ENCODE measurements around the gene NFYB. TPM values are rescaled to one million over a fixed set of nuclear protein-coding genes. Genes with fewer than 3 reads are reported as not detected.

Gene NFYB
- total RNA-seq, 5 donors from 2014 or later (not counting 1 experiment from before 2014, with no cell fraction given): 15.6 to 23.7 (median 22.3) TPM

DNA sequence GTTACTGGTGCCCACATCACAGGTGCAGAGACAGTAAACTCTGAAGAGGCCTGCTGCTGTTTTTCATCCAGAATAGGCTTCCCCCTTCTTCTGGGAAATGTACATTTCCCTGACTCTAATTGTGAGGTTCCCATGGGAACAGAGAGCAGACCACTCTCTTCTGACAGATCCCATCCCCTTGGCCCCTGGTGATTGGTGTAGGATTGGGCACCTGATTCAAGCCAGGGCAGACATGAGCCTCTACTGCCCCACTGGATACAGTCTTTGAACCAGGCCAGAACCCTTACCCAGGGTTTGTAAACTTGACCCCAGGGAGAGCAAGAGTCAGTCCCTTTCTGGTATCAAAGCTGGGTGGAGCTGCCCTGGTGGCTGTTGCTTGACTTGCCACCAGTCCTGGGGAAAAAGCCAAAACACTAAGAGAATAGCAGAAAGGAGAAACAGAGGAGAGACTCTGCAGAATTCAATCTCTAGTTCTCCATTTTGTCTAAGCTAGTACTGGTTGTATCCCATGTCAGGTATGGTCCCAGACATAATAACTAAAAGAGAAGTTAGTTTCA lies 14.8 kb upstream of the NFYB start:
- Mint-ChIP-seq H3K36me3 (no peaks in the 10 kb centered on the region), H3K27me3 (peaks cover 10 to 13% of the 10 kb centered on the region in 2 donors), H3K4me3 (no peak overlapping the region), H3K9me3 (no peaks in the 10 kb centered on the region), H3K27ac (no peak overlapping the region), H3K4me1 (peaks cover 6 to 15% (median 14%) of the 10 kb centered on the region in 3 donors)
- CTCF ChIA-PET: no interaction called here
- no peaks in the 10 kb centered on the region for H3K27me3 ChIP-seq (replicated peaks in 1 of 2; ENCODE audit: control insufficient read depth in 2 of 2, extremely low read depth in 1 of 2, insufficient read depth in 2 of 2, low read length in 1 of 2)
- H3K36me3 ChIP-seq (ENCODE audit: control insufficient read depth in 2 of 2, extremely low read depth in 1 of 2, insufficient read depth in 1 of 2, low read length in 1 of 2): no peaks in the 10 kb centered on the region
- ATAC-seq (replicated peaks in 1 of 4) (no peak), DNase-seq (no peak)
- peaks cover 0 to 8% of the 10 kb centered on the region in 2 experiments for H3K4me1 ChIP-seq (ENCODE audit: control insufficient read depth in 1 of 2, extremely low read depth in 1 of 2, insufficient read depth in 2 of 2, low read length in 2 of 2)
- no peaks in the 10 kb centered on the region for H3K9me3 ChIP-seq
- no peak overlapping the region for H3K4me3 ChIP-seq (ENCODE audit: control insufficient read depth in 1 of 2, extremely low read depth in 1 of 2, low read length in 1 of 2)
- POLR2A ChIA-PET: no interaction called here
- no peak overlapping the region for H3K27ac ChIP-seq (ENCODE audit: low read length)

DNA sequence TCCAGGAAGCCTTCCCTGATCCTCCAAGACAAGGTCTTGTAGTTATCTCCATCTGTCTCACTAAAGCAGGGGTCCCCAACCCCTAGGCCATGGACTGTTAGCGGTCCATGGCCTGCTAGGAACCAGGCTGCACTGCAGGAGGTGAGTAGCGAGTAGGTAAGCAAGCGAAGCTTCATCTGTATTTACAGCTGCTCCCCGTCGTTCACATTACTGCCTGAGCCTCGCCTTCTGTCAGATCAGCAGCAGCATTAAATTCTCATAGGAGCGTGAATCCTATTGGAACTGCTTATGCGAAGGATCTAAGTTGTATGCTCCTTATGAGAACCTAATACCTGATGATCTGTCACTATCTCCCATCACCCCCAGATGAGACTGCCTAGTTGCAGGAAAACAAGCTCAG lies 12.4 kb upstream of the NFYB start:
- no peaks in the 10 kb centered on the region for H3K36me3 Mint-ChIP-seq
- Histone ChIP-seq H3K36me3 (ENCODE audit: control insufficient read depth in 2 of 2, extremely low read depth in 1 of 2, insufficient read depth in 1 of 2, low read length in 1 of 2) (no peaks in the 10 kb centered on the region), H3K4me1 (ENCODE audit: control insufficient read depth in 1 of 2, extremely low read depth in 1 of 2, insufficient read depth in 2 of 2, low read length in 2 of 2) (peaks cover 0 to 8% of the 10 kb centered on the region in 2 experiments), H3K9me3 (no peaks in the 10 kb centered on the region), H3K4me3 (ENCODE audit: control insufficient read depth in 1 of 2, extremely low read depth in 1 of 2, low read length in 1 of 2) (no peak overlapping the region), H3K27ac (ENCODE audit: low read length) (no peak overlapping the region), H3K27me3 (replicated peaks in 1 of 2; ENCODE audit: control insufficient read depth in 2 of 2, extremely low read depth in 1 of 2, insufficient read depth in 2 of 2, low read length in 1 of 2) (peaks cover 0 to 7% of the 10 kb centered on the region in 2 experiments)
- peaks cover 0 to 4% (median 0%) of the 10 kb centered on the region in 3 donors for H3K9me3 Mint-ChIP-seq
- H3K27ac Mint-ChIP-seq: no peak overlapping the region
- peaks cover 6 to 20% (median 14%) of the 10 kb centered on the region in 3 donors for H3K4me1 Mint-ChIP-seq
- H3K4me3 Mint-ChIP-seq: no peak overlapping the region
- POLR2A ChIA-PET: no interaction called here
- CTCF ChIA-PET: no interaction called here
- H3K27me3 Mint-ChIP-seq: peaks cover 13 to 14% of the 10 kb centered on the region in 2 donors
- WGBS (ENCODE audit: insufficient coverage): 96% methylated on average over 6 of the region's 8 CpGs
- ATAC-seq (replicated peaks in 1 of 4) (no peak), DNase-seq (no peak)

DNA sequence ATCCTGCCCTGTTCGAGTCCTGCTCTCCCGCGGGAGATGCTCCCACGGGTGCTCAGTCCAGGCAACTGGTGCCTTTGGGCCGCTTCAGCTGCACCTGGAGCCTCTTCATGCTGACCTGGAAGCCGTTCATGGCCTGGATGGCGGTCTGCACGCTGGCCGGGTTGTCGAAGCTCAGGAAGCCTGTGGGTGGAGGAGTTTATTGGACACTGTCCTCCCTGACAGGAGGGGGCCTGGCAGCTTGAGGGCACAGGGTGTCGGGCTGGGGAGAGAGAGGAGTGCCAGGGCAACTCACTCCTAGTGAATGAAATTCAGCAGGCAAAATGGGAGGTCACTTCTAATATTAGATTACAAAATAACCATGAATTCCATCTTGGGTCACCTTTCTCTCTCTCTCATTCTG lies 9.3 kb upstream of the NFYB start:
- ATAC-seq (replicated peaks in 1 of 4) (no peak), DNase-seq (no peak)
- Mint-ChIP-seq H3K36me3 (no peaks in the 10 kb centered on the region), H3K27me3 (peaks cover 13 to 14% of the 10 kb centered on the region in 2 donors), H3K9me3 (peaks cover 0 to 4% (median 0%) of the 10 kb centered on the region in 3 donors), H3K4me1 (peaks cover 0 to 6% (median 0%) of the 10 kb centered on the region in 3 donors), H3K4me3 (no peak overlapping the region), H3K27ac (no peak overlapping the region)
- H3K4me3 ChIP-seq (ENCODE audit: control insufficient read depth in 1 of 2, extremely low read depth in 1 of 2, low read length in 1 of 2): no peak overlapping the region
- POLR2A ChIA-PET: no interaction called here
- no peaks in the 10 kb centered on the region for H3K4me1 ChIP-seq (ENCODE audit: control insufficient read depth in 1 of 2, extremely low read depth in 1 of 2, insufficient read depth in 2 of 2, low read length in 2 of 2)
- H3K27ac ChIP-seq (ENCODE audit: low read length): no peak overlapping the region
- peaks cover 0 to 10% of the 10 kb centered on the region in 2 experiments for H3K27me3 ChIP-seq (replicated peaks in 1 of 2; ENCODE audit: control insufficient read depth in 2 of 2, extremely low read depth in 1 of 2, insufficient read depth in 2 of 2, low read length in 1 of 2)
- no peaks in the 10 kb centered on the region for H3K9me3 ChIP-seq
- H3K36me3 ChIP-seq (ENCODE audit: control insufficient read depth in 2 of 2, extremely low read depth in 1 of 2, insufficient read depth in 1 of 2, low read length in 1 of 2): no peaks in the 10 kb centered on the region
- 86% methylated on average over 10 of the region's 11 CpGs for WGBS (ENCODE audit: insufficient coverage)
- CTCF ChIA-PET: no interaction called here

DNA sequence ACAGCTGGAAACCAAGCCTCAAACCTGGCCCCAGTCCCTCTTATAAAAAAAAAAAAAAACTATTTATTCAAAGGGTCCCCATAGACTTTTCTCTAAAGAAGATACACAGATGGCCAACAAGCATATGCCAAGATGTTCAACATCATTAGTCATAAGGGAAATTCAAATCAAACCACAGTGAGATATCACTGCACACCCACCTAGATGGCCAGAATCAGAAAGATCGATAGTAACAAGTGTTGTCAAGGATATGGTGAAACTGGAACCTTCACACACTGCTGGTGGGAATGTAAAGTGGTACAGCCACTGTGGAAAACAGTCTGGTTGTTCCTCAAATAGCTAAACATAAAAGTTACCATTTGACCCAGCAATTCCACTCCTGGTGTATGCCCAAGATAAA lies 5.9 kb upstream of the NFYB start:
- POLR2A ChIA-PET: interaction anchor here in 1 of 2 donors (0.6 to 0.7 kb wide), 2 partner anchors 11 to 321 kb away, joined by 3 to 7 read pairs; no protein-coding TSS in a partner anchor
- Mint-ChIP-seq H3K4me3 (no peak overlapping the region), H3K4me1 (peaks cover 1 to 6% (median 2%) of the 10 kb centered on the region in 3 donors), H3K9me3 (peaks cover 0 to 4% (median 0%) of the 10 kb centered on the region in 3 donors), H3K36me3 (no peaks in the 10 kb centered on the region), H3K27ac (no peak overlapping the region), H3K27me3 (peaks cover 0 to 7% of the 10 kb centered on the region in 2 donors)
- no peaks in the 10 kb centered on the region for H3K9me3 ChIP-seq
- peaks cover 0 to 10% of the 10 kb centered on the region in 2 experiments for H3K27me3 ChIP-seq (replicated peaks in 1 of 2; ENCODE audit: control insufficient read depth in 2 of 2, extremely low read depth in 1 of 2, insufficient read depth in 2 of 2, low read length in 1 of 2)
- no peak overlapping the region for H3K4me3 ChIP-seq (ENCODE audit: control insufficient read depth in 1 of 2, extremely low read depth in 1 of 2, low read length in 1 of 2)
- no peak for ATAC-seq (replicated peaks in 1 of 4)
- no CpG with 5 or more reads among the region's 1 CpG for WGBS (ENCODE audit: insufficient coverage)
- no peaks in the 10 kb centered on the region for H3K36me3 ChIP-seq (ENCODE audit: control insufficient read depth in 2 of 2, extremely low read depth in 1 of 2, insufficient read depth in 1 of 2, low read length in 1 of 2)
- CTCF ChIA-PET: interaction anchor here (0.5 to 0.7 kb wide), 2 partner anchors 34 to 811 kb away, joined by 3 to 10 read pairs; no protein-coding TSS in a partner anchor
- no peak for DNase-seq
- H3K27ac ChIP-seq (ENCODE audit: low read length): no peak overlapping the region
- peaks cover 0 to under 1% of the 10 kb centered on the region in 2 experiments for H3K4me1 ChIP-seq (ENCODE audit: control insufficient read depth in 1 of 2, extremely low read depth in 1 of 2, insufficient read depth in 2 of 2, low read length in 2 of 2)

DNA sequence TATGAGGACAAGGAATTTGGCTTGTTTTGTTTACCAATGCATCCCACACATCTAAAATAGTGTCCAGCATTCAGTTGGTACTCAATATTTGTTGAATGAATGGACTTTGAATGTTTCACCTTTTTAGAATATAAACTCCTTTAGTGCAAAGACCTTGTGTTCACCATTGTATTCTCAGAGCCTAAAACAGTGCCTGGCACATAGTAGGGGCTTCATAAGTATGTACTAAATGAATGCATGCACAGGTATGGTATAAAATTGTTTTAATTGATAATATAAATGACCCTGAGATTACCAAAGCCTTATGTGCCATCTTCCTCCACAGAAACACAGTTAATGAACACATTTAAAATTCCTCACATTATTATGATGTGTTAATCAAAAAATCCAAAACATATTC lies 5.0 kb upstream of the NFYB start:
- ATAC-seq (replicated peaks in 1 of 4): no peak
- Histone ChIP-seq H3K4me1 (ENCODE audit: control insufficient read depth in 1 of 2, extremely low read depth in 1 of 2, insufficient read depth in 2 of 2, low read length in 2 of 2) (peaks cover 6 to 7% of the 10 kb centered on the region in 2 experiments), H3K4me3 (ENCODE audit: control insufficient read depth in 1 of 2, extremely low read depth in 1 of 2, low read length in 1 of 2) (no peak overlapping the region), H3K36me3 (ENCODE audit: control insufficient read depth in 2 of 2, extremely low read depth in 1 of 2, insufficient read depth in 1 of 2, low read length in 1 of 2) (no peaks in the 10 kb centered on the region), H3K9me3 (no peaks in the 10 kb centered on the region), H3K27me3 (replicated peaks in 1 of 2; ENCODE audit: control insufficient read depth in 2 of 2, extremely low read depth in 1 of 2, insufficient read depth in 2 of 2, low read length in 1 of 2) (peaks cover 0 to 10% of the 10 kb centered on the region in 2 experiments), H3K27ac (ENCODE audit: low read length) (no peak overlapping the region)
- Mint-ChIP-seq H3K27me3 (peaks cover 0 to 4% of the 10 kb centered on the region in 2 donors), H3K27ac (no peak overlapping the region), H3K9me3 (peaks cover 0 to 4% (median 0%) of the 10 kb centered on the region in 3 donors), H3K36me3 (no peaks in the 10 kb centered on the region), H3K4me3 (no peak overlapping the region), H3K4me1 (peaks cover 1 to 6% (median 5%) of the 10 kb centered on the region in 3 donors)
- ChIA-PET POLR2A (no interaction called here), CTCF (interaction anchor here in 1 of 2 donors (0.7 kb wide), 1 partner anchor 34 kb away, joined by 3 read pairs; no protein-coding TSS in a partner anchor)
- no peak for DNase-seq

DNA sequence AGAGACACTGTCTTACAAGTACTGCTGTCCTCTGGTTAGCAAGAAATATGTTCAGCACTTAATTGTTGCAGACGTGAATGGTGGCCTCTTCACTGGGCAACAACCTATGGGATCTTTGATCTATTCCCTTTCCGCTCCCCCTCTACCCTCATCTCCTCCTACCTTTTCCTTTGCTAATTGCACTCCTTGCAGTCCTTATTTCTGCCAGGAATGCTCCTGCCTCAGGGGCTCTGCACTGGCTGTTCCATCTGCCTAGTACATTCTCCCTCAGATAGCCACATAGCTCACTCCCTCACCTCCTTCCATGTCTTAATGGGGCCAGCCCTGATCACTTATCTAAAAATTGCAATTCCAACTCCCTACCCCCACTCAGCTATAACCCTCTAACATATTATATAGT lies 4.5 kb upstream of the NFYB start:
- H3K27ac Mint-ChIP-seq: no peak overlapping the region
- 100% methylated on average over 2 of the region's 2 CpGs for WGBS (ENCODE audit: insufficient coverage)

More for the DNA sequence above, 4.5 kb upstream of the NFYB start:
- Histone ChIP-seq H3K4me3 (ENCODE audit: control insufficient read depth in 1 of 2, extremely low read depth in 1 of 2, low read length in 1 of 2) (no peak overlapping the region), H3K9me3 (no peaks in the 10 kb centered on the region), H3K4me1 (ENCODE audit: control insufficient read depth in 1 of 2, extremely low read depth in 1 of 2, insufficient read depth in 2 of 2, low read length in 2 of 2) (peaks cover 6 to 7% of the 10 kb centered on the region in 2 experiments), H3K36me3 (ENCODE audit: control insufficient read depth in 2 of 2, extremely low read depth in 1 of 2, insufficient read depth in 1 of 2, low read length in 1 of 2) (no peaks in the 10 kb centered on the region), H3K27me3 (replicated peaks in 1 of 2; ENCODE audit: control insufficient read depth in 2 of 2, extremely low read depth in 1 of 2, insufficient read depth in 2 of 2, low read length in 1 of 2) (peaks cover 0 to 10% of the 10 kb centered on the region in 2 experiments), H3K27ac (ENCODE audit: low read length) (no peak overlapping the region)
- ChIA-PET POLR2A (no interaction called here), CTCF (no interaction called here)
- H3K4me3 Mint-ChIP-seq: no peak overlapping the region
- DNase-seq (no peak), ATAC-seq (replicated peaks in 1 of 4) (no peak)
- peaks cover 1 to 6% (median 5%) of the 10 kb centered on the region in 3 donors for H3K4me1 Mint-ChIP-seq
- H3K36me3 Mint-ChIP-seq: no peaks in the 10 kb centered on the region
- peaks cover 0 to 4% (median 0%) of the 10 kb centered on the region in 3 donors for H3K9me3 Mint-ChIP-seq
- peaks cover 0 to 4% of the 10 kb centered on the region in 2 donors for H3K27me3 Mint-ChIP-seq
